Upper lobe of left lung (tissue), 6 donors: Measurements from ENCODE around the gene MEGF9. TPM values are rescaled to one million over a fixed set of nuclear protein-coding genes. Genes with fewer than 3 reads are reported as not detected.

Experiments
- ATAC-seq, 2 donors: fragments of 200-7000 bp; cut with Tn5 transposase; one replicate each; pipeline ENCODE4 v1.9.1; 2022; ENCODE audit warnings: mild to moderate bottlenecking in 2 of 2, moderate library complexity in 2 of 2; ENCODE audit not compliant: low FRiP score in 2 of 2
- DNase-seq, 2 donors: peaks; one replicate each; pipeline ENCODE4 v3.0.0-alpha.2; 2019 to 2020
- H3K27ac ChIP-seq, 4 donors: fragments of 200-600 bp; sonication (generic); one replicate each; pipeline ENCODE4 v1.5.1; 2016 to 2019
- H3K27me3 ChIP-seq, 4 donors: fragments of 200-600 bp; sonication (generic); one replicate each; pipeline ENCODE4 v1.5.1; 2017 to 2019
- H3K36me3 ChIP-seq, 4 donors: fragments of 200-600 bp; sonication (generic); one replicate each; pipeline ENCODE4 v1.5.1; 2016 to 2019
- H3K4me1 ChIP-seq, 4 donors: fragments of 200-600 bp; sonication (generic); one replicate each; pipeline ENCODE4 v1.5.1; 2018 to 2019
- H3K4me3 ChIP-seq, 4 donors: fragments of 200-600 bp; sonication (generic); one replicate each; pipeline ENCODE4 v1.5.1; 2017 to 2019; ENCODE audit warnings: mild to moderate bottlenecking in 2 of 4, moderate library complexity in 1 of 4
- H3K9me3 ChIP-seq, 4 donors: fragments of 200-600 bp; sonication (generic); one replicate each; pipeline ENCODE4 v1.5.1; 2018 to 2019
- CTCF ChIP-seq, 6 experiments: fragments of 450-650 bp in 4 of 6; fragments of 200-600 bp in 2 of 6; sonication (generic) in 2 of 6; IDR thresholded peaks; one replicate each; pipeline ENCODE4 v1.5.1; 2016 to 2019; ENCODE audit warnings: antibody characterized with exemption in 6 of 6
- EP300 ChIP-seq, 4 donors: sonication (generic); formaldehyde crosslinking; IDR thresholded peaks; one replicate each; pipeline ENCODE4 v1.5.1; 2017; ENCODE audit warnings: antibody characterized with exemption in 4 of 4, control low read depth in 2 of 4
- POLR2A ChIP-seq, 4 donors: fragments of 450-650 bp; IDR thresholded peaks; one replicate each; pipeline ENCODE4 v1.5.1; 2016 to 2017; ENCODE audit warnings: antibody characterized with exemption in 4 of 4, mild to moderate bottlenecking in 2 of 4
- POLR2AphosphoS5 ChIP-seq, 2 donors: sonication (generic); formaldehyde crosslinking; IDR thresholded peaks; one replicate each; pipeline ENCODE4 v1.5.1; 2017; ENCODE audit warnings: antibody characterized with exemption in 2 of 2
- WGBS, 2 donors: methylation state at CpG; one replicate each; pipeline ENCODE4 v1.1.5; 2017 to 2018; 5-methylcytosine and 5-hydroxymethylcytosine counted together
- total RNA-seq, 6 donors: library from RNA; depleted of rRNA in 4 of 6; stranded (reverse); fragments of >200 nt in 4 of 6; gene quantifications; one replicate each; pipeline versions ENCODE4 v1.1.0 to v1.2.1, GENCODE V29; 2016 to 2021
- donor health status: DM: no; HTN: no; CAD: no; lungs with moderate emphysema.
- donor health status: DM: no; HTN: yes; CAD: no; lungs with severe emphysema.

MEGF9 gene
- total RNA-seq, 6 donors from 2014 or later, result 30.4 to 130 (median 71.0) TPM

GRCh38 chr9:120561709-120562108 is 152.6 kb downstream of the MEGF9 start:
- peaks cover 3 to 44% (median 13%) of the 10 kb centered on the region in 4 donors for H3K36me3 ChIP-seq
- peaks cover 0 to 6% (median 0%) of the 10 kb centered on the region in 4 donors for H3K4me1 ChIP-seq
- ATAC-seq (no peak), DNase-seq (no peak)
- H3K27ac ChIP-seq, result no peak overlapping the region
- no peaks in the 10 kb centered on the region for H3K9me3 ChIP-seq
- TF ChIP-seq EP300 (IDR thresholded peaks at IDR 0.05) (no peak), POLR2A (IDR thresholded peaks at IDR 0.05) (no peak), CTCF (IDR thresholded peaks at IDR 0.05) (no peak), POLR2AphosphoS5 (IDR thresholded peaks at IDR 0.05) (no peak)
- no peaks in the 10 kb centered on the region for H3K27me3 ChIP-seq
- H3K4me3 ChIP-seq, result no peak overlapping the region
- 83 to 86% methylated on average over 1 of the region's 1 CpG for WGBS, 2 donors

GRCh38 chr9:120559546-120559945 is 154.7 kb downstream of the MEGF9 start:
- no peak for ATAC-seq
- 92 to 94% methylated on average over 1 of the region's 1 CpG for WGBS, 2 donors

GRCh38 chr9:120558454-120558853 is 155.8 kb downstream of the MEGF9 start:
- no peak overlapping the region for H3K27ac ChIP-seq
- ATAC-seq, result no peak
- H3K36me3 ChIP-seq, result peaks cover 0 to 35% (median 6%) of the 10 kb centered on the region in 4 donors
- H3K9me3 ChIP-seq, result no peaks in the 10 kb centered on the region
- no peak overlapping the region for H3K4me3 ChIP-seq
- no peak for DNase-seq
- TF ChIP-seq POLR2AphosphoS5 (IDR thresholded peaks at IDR 0.05), result no peak
- TF ChIP-seq CTCF (IDR thresholded peaks at IDR 0.05), result no peak
- no peak for TF ChIP-seq EP300 (IDR thresholded peaks at IDR 0.05)
- no peak for TF ChIP-seq POLR2A (IDR thresholded peaks at IDR 0.05)
- 96 to 98% methylated on average over 3 of the region's 3 CpGs for WGBS, 2 donors
- peaks cover 0 to 6% (median 0%) of the 10 kb centered on the region in 4 donors for H3K4me1 ChIP-seq
- H3K27me3 ChIP-seq, result no peaks in the 10 kb centered on the region

More at GRCh38 chr9:120559546-120559945, 154.7 kb downstream of the MEGF9 start:
- H3K27me3 ChIP-seq, result no peaks in the 10 kb centered on the region
- no peaks in the 10 kb centered on the region for H3K9me3 ChIP-seq
- no peak overlapping the region for H3K4me3 ChIP-seq
- TF ChIP-seq CTCF (IDR thresholded peaks at IDR 0.05), result no peak
- TF ChIP-seq POLR2AphosphoS5 (IDR thresholded peaks at IDR 0.05), result no peak
- no peak for TF ChIP-seq EP300 (IDR thresholded peaks at IDR 0.05)
- no peak for TF ChIP-seq POLR2A (IDR thresholded peaks at IDR 0.05)
- H3K4me1 ChIP-seq, result peaks cover 0 to 6% (median 0%) of the 10 kb centered on the region in 4 donors
- H3K36me3 ChIP-seq, result peaks cover 0 to 35% (median 6%) of the 10 kb centered on the region in 4 donors
- H3K27ac ChIP-seq, result no peak overlapping the region
- no peak for DNase-seq

GRCh38 chr9:120557205-120557604 is 157.1 kb downstream of the MEGF9 start:
- Histone ChIP-seq H3K9me3 (no peaks in the 10 kb centered on the region), H3K4me1 (no peaks in the 10 kb centered on the region), H3K27ac (no peak overlapping the region), H3K4me3 (no peak overlapping the region), H3K27me3 (no peaks in the 10 kb centered on the region), H3K36me3 (peaks cover 0 to 32% (median 5%) of the 10 kb centered on the region in 4 donors)
- ATAC-seq (no peak), DNase-seq (no peak)
- TF ChIP-seq CTCF (IDR thresholded peaks at IDR 0.05) (no peak), POLR2A (IDR thresholded peaks at IDR 0.05) (no peak), EP300 (IDR thresholded peaks at IDR 0.05) (no peak), POLR2AphosphoS5 (IDR thresholded peaks at IDR 0.05) (no peak)
- WGBS, 2 donors, result 45% methylated on average over 2 of the region's 2 CpGs

GRCh38 chr9:120556775-120557174 is 157.5 kb downstream of the MEGF9 start:
- DNase-seq, result no peak
- TF ChIP-seq POLR2AphosphoS5 (IDR thresholded peaks at IDR 0.05) (no peak), EP300 (IDR thresholded peaks at IDR 0.05) (no peak), CTCF (IDR thresholded peaks at IDR 0.05) (no peak), POLR2A (IDR thresholded peaks at IDR 0.05) (no peak)

More at GRCh38 chr9:120556775-120557174, 157.5 kb downstream of the MEGF9 start:
- no peaks in the 10 kb centered on the region for H3K4me1 ChIP-seq
- H3K9me3 ChIP-seq, result no peaks in the 10 kb centered on the region
- WGBS, 2 donors, result 76 to 85% methylated on average over 3 of the region's 3 CpGs
- H3K27ac ChIP-seq, result no peak overlapping the region
- no peaks in the 10 kb centered on the region for H3K27me3 ChIP-seq
- peaks cover 0 to 29% (median 5%) of the 10 kb centered on the region in 4 donors for H3K36me3 ChIP-seq
- no peak for ATAC-seq
- H3K4me3 ChIP-seq, result no peak overlapping the region
